CD4-positive, alpha-beta T cell treated with Interleukin-17A for 1 hour (primary cell): Measurements from ENCODE around the gene CENPX.
"Not testable (repeated sequence)": the region's sequence is repeated elsewhere in the genome, so short reads cannot be mapped to it uniquely, and the experiment has no call there.

Experiments
- DNase-seq: peaks from one replicate; pipeline ENCODE4 v3.0.0-alpha.2; 2020

The CENPX gene

DNA sequence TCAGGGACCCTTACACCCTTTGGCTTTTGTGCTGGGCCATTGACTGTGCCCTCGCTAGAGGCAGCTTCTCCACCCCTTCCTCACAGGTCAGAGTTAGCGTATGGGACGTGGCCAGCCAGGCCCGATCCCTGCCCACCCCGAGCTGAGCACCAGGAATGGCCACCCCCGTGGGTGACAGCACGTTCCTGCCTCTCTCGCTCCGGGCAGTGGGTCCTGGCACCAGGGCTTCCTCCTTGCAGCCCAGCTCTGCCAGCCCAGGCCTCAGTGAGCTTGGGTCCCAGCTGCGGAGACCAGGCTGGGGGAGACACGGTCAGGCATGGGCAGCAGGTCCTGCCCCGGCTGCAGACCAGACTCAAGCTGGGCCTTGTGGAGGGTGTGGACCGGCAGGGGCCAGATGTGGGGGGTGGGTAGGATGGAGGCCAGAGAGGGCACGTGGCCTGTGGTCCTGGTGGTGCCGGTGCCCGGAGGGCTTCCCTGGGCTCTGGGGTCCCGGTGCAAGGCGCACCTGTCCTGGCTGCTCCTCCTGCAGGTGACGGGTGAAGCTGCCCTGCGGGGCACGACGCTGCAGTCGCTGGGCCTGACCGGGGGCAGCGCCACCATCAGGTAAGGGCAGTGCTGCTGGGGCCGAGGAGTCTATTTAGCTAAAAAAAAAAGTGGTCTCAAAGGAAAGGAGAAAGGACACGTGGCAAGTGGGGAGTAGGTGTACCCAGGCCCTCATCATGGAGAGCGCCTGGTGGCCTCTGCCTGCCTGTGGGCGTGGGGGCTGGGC, 27.0 kb downstream of the CENPX start:
- no peak for DNase-seq

DNA sequence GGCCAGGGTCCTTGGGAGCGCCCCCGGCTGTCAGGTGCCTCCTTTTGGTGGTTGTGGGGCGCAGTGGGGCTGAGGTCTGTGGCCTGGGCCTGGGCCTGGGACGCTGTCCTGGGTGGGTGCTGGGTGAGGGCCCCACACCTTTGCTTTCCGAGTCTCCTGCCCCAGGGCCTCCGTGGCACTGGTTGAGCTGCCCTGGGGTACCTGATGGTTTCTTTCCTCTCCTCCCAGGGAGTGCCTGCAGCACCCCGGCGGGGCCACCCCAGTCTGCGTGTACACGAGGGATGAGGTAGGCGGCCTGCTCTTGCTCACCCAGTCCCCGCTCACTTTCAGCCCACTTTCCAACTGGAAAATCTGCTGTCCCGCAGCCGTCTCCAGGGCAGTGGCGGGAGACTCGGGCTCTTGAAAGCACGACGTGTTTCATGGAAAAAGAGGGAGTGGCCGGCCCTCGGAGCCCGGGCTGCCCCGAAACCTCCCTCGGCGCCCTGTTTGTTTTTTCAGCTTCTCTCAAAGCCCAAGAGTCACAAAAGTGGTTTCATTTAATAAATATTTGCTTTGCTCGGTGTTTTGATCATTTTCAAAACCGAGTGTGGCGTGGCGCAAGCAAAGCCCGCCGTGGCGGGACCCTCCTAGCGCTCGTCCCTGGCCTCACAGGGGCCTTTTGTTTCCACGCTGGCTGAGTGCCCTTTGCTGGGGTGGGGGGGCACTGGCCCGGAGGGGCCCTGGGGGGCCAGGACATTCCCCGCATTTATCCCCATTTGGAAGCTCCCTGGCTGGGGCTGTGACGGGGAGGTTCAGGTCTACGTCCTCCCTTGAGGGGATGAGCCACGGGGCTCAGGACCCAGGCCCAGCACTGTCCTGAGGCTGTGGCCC, 27.9 kb downstream of the CENPX start:
- DNase-seq: no peak

DNA sequence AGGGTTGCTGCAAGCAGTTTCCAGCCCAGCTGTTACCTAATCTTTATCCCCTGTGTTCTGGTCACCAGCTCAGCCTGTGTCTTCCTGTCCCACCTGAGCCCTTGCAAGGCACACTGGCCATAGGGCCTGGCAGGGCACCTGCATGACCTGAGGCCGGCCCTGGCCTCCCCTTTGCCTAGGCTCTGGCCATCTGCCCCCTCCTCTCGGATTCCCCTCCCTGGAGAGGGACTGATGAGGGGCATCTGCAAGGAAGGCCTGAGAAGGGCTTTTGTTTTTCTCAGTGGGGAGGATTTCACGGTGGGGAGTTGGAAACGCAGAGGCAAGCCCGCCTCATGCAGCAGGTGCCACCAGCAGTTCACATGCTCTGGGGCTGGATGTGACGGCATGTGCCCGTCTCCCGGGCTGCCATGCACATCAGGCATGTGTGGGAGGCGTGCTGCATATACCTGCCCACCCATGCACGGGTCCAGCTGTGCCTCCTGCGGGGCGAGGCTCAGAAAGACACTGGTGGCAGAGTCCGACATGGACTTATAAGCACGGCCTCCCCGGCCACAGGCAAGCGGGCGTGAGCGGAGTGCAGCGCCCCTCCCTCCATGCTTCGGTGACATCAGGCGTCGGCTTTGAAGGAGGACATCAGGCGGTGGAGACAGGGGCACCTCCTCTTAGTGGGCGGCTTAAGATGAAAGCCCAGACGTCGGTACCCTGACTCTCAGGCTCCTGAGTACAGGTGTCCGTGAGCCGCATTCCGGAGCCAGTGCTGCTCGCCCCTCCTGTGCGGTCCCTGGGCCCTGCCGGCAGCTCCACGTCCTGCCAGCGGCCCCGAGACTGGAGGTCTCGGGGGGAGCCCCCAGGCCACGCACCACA, 28.7 kb downstream of the CENPX start:
- no peak for DNase-seq

DNA sequence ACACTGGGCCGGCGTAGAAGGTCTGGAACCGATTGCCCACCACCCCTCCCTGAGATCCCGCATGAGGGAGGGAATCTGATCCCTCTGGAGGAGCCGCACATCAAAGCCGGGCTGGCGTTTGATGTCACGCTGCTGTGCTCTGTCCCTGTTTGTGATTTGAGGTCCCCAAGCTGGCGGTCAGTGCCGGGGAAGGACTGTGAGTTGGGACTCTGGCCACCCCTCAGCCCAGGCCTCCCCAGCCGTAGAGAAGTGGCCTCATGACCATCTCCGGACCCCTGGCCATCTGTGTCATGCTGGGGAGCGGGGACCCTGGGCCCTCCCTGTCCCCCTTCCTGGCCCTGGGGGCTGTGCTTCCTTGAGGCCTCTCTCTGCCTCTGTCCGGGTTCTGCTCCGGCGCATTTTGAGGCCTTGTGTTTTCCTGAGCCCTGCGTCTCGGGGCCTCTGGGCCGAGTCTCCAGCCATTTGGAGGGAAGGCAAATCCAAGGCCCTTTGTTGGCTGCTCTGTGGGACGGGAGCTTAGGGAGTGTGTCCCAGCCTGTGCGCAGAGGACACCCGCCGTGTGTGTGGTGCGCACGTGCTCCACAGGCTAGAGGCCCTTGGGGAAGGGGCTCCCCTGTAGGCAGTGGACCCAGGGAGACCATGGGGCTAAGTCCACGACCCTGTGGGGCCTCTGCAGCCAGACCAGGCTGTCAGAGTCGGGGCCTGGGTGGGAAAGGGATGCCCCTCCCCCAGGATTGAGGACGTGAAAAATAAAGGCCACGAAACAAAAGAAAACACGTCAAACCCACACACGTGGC, 30.2 kb downstream of the CENPX start:
- no peak for DNase-seq

DNA sequence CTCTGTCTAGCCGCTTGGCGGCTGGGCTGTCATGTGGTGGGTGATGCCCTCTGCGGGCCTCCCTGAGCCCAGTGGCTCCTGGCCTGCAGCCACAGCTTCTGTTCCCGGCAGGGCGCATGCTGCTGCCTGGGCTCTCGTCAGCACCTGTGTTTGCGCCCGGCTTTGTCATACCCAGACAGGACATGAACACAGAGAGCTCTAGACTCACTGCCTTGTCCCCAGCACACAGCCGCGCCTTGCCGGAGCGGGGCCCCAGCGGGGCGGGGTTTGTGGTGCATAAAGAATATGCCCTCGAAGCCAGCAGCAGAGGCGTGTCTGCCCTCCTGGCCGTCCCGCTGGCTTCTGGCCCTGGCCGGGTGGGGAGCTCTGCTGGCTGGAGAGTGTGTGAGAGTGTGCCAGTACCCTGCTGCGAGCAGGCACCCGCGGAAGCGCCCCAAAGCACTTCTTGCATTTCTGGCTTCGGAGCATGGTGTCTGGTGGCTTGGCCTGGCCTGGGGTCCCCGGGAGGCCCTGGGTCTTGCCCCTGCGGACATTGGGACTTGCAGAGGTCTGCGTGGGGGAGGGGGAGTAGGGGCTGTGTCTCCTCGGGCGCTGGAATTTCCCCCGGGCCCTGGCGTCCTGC, 30.9 kb downstream of the CENPX start:
- DNase-seq: no peak

GRCh38 chr17:81990836-81991683, 31.6 kb downstream of the CENPX start:
- no peak for DNase-seq

DNA sequence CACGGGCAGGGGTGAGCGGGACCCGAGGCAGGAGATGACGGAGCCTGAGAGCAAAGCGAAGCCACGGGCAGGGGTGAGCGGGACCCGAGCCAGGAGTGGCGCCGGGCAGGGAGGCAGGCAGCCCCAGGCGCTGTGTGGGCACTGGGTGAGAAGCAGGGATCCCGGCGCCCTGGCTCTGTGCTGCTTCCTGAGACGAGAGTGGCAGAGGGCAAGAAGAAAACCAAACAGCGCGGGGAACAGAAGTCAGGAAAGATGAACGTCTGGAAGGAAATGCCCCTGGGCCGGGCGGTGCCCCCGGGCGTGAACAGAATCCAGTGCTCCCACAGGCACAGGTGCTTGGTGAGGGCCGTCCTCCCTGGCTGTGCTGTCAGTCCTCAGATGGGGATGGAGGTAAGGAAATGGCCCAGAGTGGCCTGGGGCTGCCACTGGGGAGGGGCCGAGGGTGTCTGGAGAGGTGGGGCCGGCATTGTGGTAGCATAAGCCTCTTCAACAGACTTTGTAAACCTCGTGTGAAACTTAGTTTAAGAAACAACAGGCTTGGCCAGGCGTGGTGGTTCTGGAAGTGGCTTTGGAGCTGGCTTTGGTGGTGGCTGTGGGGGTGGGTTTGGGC, 35.4 kb downstream of the CENPX start:
- DNase-seq: no peak

DNA sequence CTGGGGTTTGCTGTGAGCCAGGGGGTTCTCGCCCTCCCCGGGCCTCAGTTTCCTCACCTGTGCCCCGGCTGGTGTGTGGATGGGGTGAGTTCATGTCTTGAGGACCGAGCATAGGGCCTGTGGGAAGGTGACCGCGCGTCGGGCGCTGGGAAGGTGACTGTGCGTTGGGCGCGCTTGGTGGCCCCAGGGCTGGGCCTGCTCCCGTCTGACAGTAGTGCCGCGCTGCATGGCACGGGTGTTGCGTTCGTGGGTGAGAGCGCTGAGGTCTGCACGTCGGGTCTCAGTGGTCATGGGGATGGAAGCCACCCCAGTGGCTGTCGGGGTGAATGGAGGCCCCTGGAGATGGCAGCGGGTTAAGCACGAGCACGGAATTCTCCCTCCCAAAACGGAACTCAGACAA, 36.1 kb downstream of the CENPX start:
- no peak for DNase-seq

- DNase-seq: no peak
These were observed 37.8 kb downstream of the CENPX start for GRCh38 chr17:81984773-81985410.

GRCh38 chr17:81983639-81984373, 38.9 kb downstream of the CENPX start:
- no peak for DNase-seq

GRCh38 chr17:81983011-81983638, 39.6 kb downstream of the CENPX start:
- DNase-seq: no peak

DNA sequence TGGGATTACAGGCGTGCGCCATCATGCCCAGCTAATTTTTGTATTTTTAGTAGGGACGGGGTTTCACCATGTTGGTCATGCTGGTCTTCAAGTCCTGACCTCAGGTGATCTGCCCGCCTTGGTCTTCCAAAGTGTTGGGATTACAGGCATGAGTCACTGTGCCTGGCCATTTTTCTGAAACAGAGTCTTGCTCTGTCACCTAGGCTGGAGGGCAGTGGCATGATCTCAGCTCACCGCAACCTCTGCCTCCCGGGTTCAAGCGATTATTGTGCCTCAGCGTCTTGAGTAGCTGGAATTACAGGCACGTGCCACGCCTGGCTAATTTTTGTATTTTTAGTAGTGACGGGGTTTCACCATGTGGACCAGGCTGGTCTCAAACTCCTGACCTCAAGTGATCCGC, 41.2 kb downstream of the CENPX start:
- not testable (repeated sequence) for DNase-seq

DNA sequence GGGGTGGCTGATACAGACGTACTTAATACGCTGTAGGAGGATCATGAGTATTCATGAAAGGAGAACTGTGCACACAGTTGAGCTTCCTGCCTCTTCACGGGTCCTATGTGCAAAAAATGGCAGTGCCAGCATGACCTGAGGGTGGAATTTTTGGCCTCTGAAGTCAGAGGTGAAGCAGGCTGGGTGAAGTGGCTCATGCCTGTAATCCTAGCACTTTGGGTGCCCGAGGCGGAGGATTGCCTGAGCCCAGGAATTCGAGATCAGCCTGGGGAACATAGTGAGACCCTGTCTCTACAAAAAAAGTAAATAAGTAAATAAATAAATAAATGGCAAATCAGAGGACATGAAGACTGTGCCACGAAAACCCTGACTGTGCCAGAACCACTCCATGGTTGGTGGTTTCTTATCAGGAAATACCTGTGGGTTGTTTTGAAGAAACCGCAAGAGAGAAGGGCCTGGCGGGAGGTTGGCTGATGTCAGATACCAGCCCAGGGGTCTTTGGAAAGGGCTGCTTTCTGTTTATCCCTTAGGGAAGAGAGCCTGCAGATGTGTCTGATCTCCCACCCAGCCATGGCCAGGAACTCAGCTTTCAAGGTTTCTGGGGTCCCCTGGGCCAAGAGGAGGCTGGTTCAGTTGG, 41.9 kb downstream of the CENPX start:
- peak; percentile 25 for DNase-seq

- no peak for DNase-seq
These were observed 42.6 kb downstream of the CENPX start for GRCh38 chr17:81980122-81980521.

GRCh38 chr17:81978524-81979298, 44.0 kb downstream of the CENPX start:
- no peak for DNase-seq

DNA sequence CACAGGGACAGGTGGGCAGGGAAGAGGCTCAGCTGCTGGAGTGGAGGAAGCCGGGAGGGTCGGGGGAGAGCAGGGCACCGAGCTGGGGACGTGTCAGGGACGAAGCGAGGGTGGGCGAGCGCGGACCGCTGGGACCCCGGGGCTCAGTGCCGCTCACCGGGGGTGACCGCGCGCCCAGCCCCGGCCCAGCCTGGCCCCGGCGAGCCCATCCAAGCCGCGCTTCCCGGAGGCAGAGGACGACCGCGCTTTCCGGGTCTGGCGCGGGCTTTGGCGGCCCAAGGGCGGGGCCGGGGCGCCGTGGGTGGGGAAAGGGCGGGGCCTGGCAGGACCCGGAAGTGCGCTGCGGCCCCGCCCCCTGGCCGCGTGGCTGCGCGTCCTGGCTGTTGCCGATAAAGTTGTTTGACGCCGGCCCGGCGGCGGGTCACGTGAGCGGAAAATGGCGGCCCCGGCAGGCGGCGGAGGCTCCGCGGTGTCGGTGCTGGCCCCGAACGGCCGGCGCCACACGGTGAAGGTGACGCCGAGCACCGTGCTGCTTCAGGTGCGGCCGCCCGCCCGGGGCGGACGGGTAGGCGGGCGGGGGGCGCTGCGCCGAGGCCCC, 45.4 kb downstream of the CENPX start, which contains the start of gene ASPSCR1:
ASPSCR1 (plus strand) TSS at position 419 of the 598 bp plus-strand sequence; CDS start at position 437, 18 bp downstream.
- peak; percentile 89 for DNase-seq
